Mesenchymal stem cell (in vitro differentiated cells and primary cell): ENCODE measurements around the gene VTN.
A peak's percentile ranks its signal among the peaks of the same experiment; 100 is the strongest.

ENCODE experiments used
- DNase-seq: peaks from one replicate; pipeline ENCODE4 v3.0.0-alpha.2; 2013
- H2AFZ ChIP-seq: one replicate; pipeline ENCODE4 v1.6.1; 2013; ENCODE audit warnings: low read depth, mild to moderate bottlenecking, control low read depth, inconsistent platforms, low read length, moderate library complexity
- H2AK5ac ChIP-seq: 2 replicates; pipeline ENCODE4 v1.6.1; 2013; ENCODE audit warnings: low read length, moderate library complexity, mild to moderate bottlenecking, inconsistent platforms; ENCODE audit not compliant: severe bottlenecking
- H2BK120ac ChIP-seq: one replicate; pipeline ENCODE4 v1.6.1; 2013; ENCODE audit warnings: low read depth, mild to moderate bottlenecking, inconsistent platforms, low read length, moderate library complexity
- H2BK12ac ChIP-seq, 2 experiments: one replicate each; pipeline ENCODE4 v1.6.1; 2013; ENCODE audit warnings: inconsistent platforms in 2 of 2, low read length in 2 of 2, mild to moderate bottlenecking in 2 of 2, moderate library complexity in 2 of 2, control low read depth in 1 of 2
- H2BK15ac ChIP-seq: one replicate; pipeline ENCODE4 v1.6.1; 2013; ENCODE audit warnings: mild to moderate bottlenecking, low read depth, inconsistent platforms; ENCODE audit not compliant: poor library complexity, severe bottlenecking
- H2BK5ac ChIP-seq: 2 replicates; pipeline ENCODE4 v1.6.1; 2013; ENCODE audit warnings: low read depth, mild to moderate bottlenecking, low read length, control low read depth, inconsistent platforms; ENCODE audit not compliant: poor library complexity, severe bottlenecking
- H3K14ac ChIP-seq, 2 experiments: one replicate each; pipeline ENCODE4 v1.6.1; 2013; ENCODE audit warnings: inconsistent platforms in 2 of 2, low read length in 2 of 2, control low read depth in 1 of 2, mild to moderate bottlenecking in 1 of 2, moderate library complexity in 1 of 2
- H3K18ac ChIP-seq, 2 experiments: one replicate each; pipeline ENCODE4 v1.6.1; 2013; ENCODE audit warnings: inconsistent platforms in 2 of 2, low read length in 2 of 2, control low read depth in 1 of 2, low read depth in 1 of 2, mild to moderate bottlenecking in 1 of 2
- H3K23ac ChIP-seq, 2 experiments: one replicate each; pipeline ENCODE4 v1.6.1; 2013; ENCODE audit warnings: inconsistent platforms in 2 of 2, low read length in 2 of 2, mild to moderate bottlenecking in 2 of 2, moderate library complexity in 2 of 2, control low read depth in 1 of 2
- H3K27ac ChIP-seq: 2 replicates; pipeline ENCODE4 v1.5.1; 2013; ENCODE audit warnings: mild to moderate bottlenecking, moderate library complexity, low read length, control low read depth, inconsistent platforms; ENCODE audit not compliant: poor library complexity, severe bottlenecking
- H3K27me3 ChIP-seq, 2 experiments: 2 replicates each; pipeline versions ENCODE4 v1.6.1 to v1.7.0; 2013; ENCODE audit warnings: low read length in 2 of 2, mild to moderate bottlenecking in 2 of 2, moderate library complexity in 2 of 2, control low read depth in 1 of 2, inconsistent platforms in 1 of 2; ENCODE audit not compliant: control insufficient read depth in 1 of 2, insufficient read depth in 1 of 2
- H3K36me3 ChIP-seq, 2 experiments: 2 replicates each; pipeline versions ENCODE4 v1.6.1 to v1.7.0; 2013; ENCODE audit warnings: low read length in 2 of 2, control low read depth in 1 of 2, inconsistent platforms in 1 of 2, low read depth in 1 of 2, mild to moderate bottlenecking in 1 of 2; ENCODE audit not compliant: insufficient read depth in 2 of 2, control insufficient read depth in 1 of 2
- H3K4ac ChIP-seq, 2 experiments: one replicate each; pipeline ENCODE4 v1.6.1; 2013; ENCODE audit warnings: inconsistent platforms in 2 of 2, low read length in 2 of 2, mild to moderate bottlenecking in 2 of 2, moderate library complexity in 2 of 2, control low read depth in 1 of 2, low read depth in 1 of 2
- H3K4me1 ChIP-seq: 2 replicates; pipeline ENCODE4 v1.6.1; 2013; ENCODE audit warnings: low read depth, low read length, control low read depth; ENCODE audit not compliant: control insufficient read depth, insufficient read depth
- H3K4me2 ChIP-seq: 2 replicates; pipeline ENCODE4 v1.6.1; 2013; ENCODE audit warnings: low read length, mild to moderate bottlenecking, inconsistent platforms; ENCODE audit not compliant: poor library complexity, severe bottlenecking
- H3K4me3 ChIP-seq, 2 experiments: 2 replicates each; pipeline versions ENCODE4 v1.5.1 to v1.7.0; 2013; ENCODE audit warnings: low read length in 2 of 2, mild to moderate bottlenecking in 2 of 2, control low read depth in 1 of 2, low read depth in 1 of 2; ENCODE audit not compliant: insufficient read depth in 1 of 2
- H3K79me1 ChIP-seq: replicated peaks from 2 replicates; pipeline ENCODE4 v1.6.1; 2013; ENCODE audit warnings: mild to moderate bottlenecking, control low read depth, low read length, inconsistent platforms; ENCODE audit not compliant: poor library complexity, severe bottlenecking
- H3K9ac ChIP-seq: 2 replicates; pipeline ENCODE4 v1.7.0; 2013; ENCODE audit warnings: mild to moderate bottlenecking, low read length, moderate library complexity
- H3K9me3 ChIP-seq: 2 replicates; pipeline ENCODE4 v1.7.0; 2013; ENCODE audit warnings: mild to moderate bottlenecking, low read length; ENCODE audit not compliant: control insufficient read depth
- H4K8ac ChIP-seq: one replicate; pipeline ENCODE4 v1.6.1; 2013; ENCODE audit warnings: inconsistent platforms, mild to moderate bottlenecking, low read length, moderate library complexity
- H4K91ac ChIP-seq: one replicate; pipeline ENCODE4 v1.6.1; 2013; ENCODE audit warnings: mild to moderate bottlenecking, low read length, inconsistent platforms
- WGBS: methylation state at CpG from one replicate; pipeline ENCODE4 v1.1.7; 2013; ENCODE audit warnings: mixed read lengths; 5-methylcytosine and 5-hydroxymethylcytosine counted together

Gene VTN

GRCh38 chr17:28318759-28319597 is 51.1 kb downstream of the VTN start, which contains the start of gene TMEM97:
TMEM97 (plus strand) TSS chr17:28319200; CDS start chr17:28319240, 40 bp downstream.
- peak within 1 kb of the TSS; percentile 27 for H4K8ac ChIP-seq
- peak within 1 kb of the TSS in 1 of 2 experiments; percentile 97 for H2BK12ac ChIP-seq
- peak within 1 kb of the TSS; percentile 37 for H3K27ac ChIP-seq
- H2BK5ac ChIP-seq, result no peak within 1 kb of the TSS
- peak within 1 kb of the TSS in 1 of 2 experiments; percentile 64 for H3K4ac ChIP-seq
- H3K4me1 ChIP-seq, result peaks cover 15% of the 10 kb centered on the region
- H3K18ac ChIP-seq, result peak within 1 kb of the TSS in 1 of 2 experiments; percentile 80
- peak within 1 kb of the TSS; percentile 56 for H4K91ac ChIP-seq
- peak within 1 kb of the TSS; percentile 74 to 90 for H3K4me3 ChIP-seq
- H2AK5ac ChIP-seq, result no peak within 1 kb of the TSS
- H3K14ac ChIP-seq, result peak within 1 kb of the TSS in 1 of 2 experiments; percentile 83
- no peaks in the 10 kb centered on the region for H3K36me3 ChIP-seq
- no peaks in the 10 kb centered on the region for H3K9me3 ChIP-seq
- H2BK15ac ChIP-seq, result no peak within 1 kb of the TSS
- peak; percentile 99 for DNase-seq
- WGBS, result under 1% methylated on average over 63 of the region's 72 CpGs
- H3K4me2 ChIP-seq, result peak within 1 kb of the TSS; percentile 96
- H3K27me3 ChIP-seq, result no peaks in the 10 kb centered on the region
- H2AFZ ChIP-seq, result peak within 1 kb of the TSS; percentile 90
- peak within 1 kb of the TSS; percentile 4 for H2BK120ac ChIP-seq
- peak within 1 kb of the TSS; percentile 84 for H3K9ac ChIP-seq
- H3K79me1 ChIP-seq, result peaks cover 25% of the 10 kb centered on the region
- peak within 1 kb of the TSS in 1 of 2 experiments; percentile 97 for H3K23ac ChIP-seq

GRCh38 chr17:28317966-28318758 is 51.9 kb downstream of the VTN start:
- Histone ChIP-seq H3K4me3 (peak overlapping the region; percentile 49 to 90), H3K36me3 (no peaks in the 10 kb centered on the region), H2BK5ac (no peak overlapping the region), H3K4me2 (peak overlapping the region; percentile 95), H4K91ac (peak overlapping the region; percentile 56), H3K23ac (peak overlapping the region in 1 of 2 experiments; percentile 97), H3K14ac (peak overlapping the region in 1 of 2 experiments; percentile 83), H3K4ac (peak overlapping the region in 1 of 2 experiments; percentile 43), H2AK5ac (no peak overlapping the region), H3K9me3 (no peaks in the 10 kb centered on the region), H2BK12ac (peak overlapping the region in 1 of 2 experiments; percentile 64), H3K18ac (peak overlapping the region in 1 of 2 experiments; percentile 80), H2BK120ac (peak overlapping the region; percentile 27), H3K79me1 (peaks cover 22% of the 10 kb centered on the region), H2BK15ac (no peak overlapping the region), H4K8ac (peak overlapping the region; percentile 16), H3K27me3 (no peaks in the 10 kb centered on the region), H3K9ac (peak overlapping the region; percentile 72), H2AFZ (peak overlapping the region; percentile 73), H3K4me1 (peaks cover 12% of the 10 kb centered on the region), H3K27ac (no peak overlapping the region)
- 23% methylated on average over 36 of the region's 40 CpGs for WGBS
- no peak for DNase-seq
